Dendritic cell treated with granulocyte-macrophage colony-stimulating factor and Interleukin-4, amounts not matched to agents 40 ng/mL and 50 ng/mL, for 4 days (primary cell): Measurements from ENCODE around the gene DAAM2.

Source experiments
- H3K27ac Mint-ChIP-seq: one replicate; pipeline ENCODE4 v1.8.0; 2022; ENCODE audit warnings: mild to moderate bottlenecking, mixed read lengths
- H3K27me3 Mint-ChIP-seq: one replicate; pipeline ENCODE4 v1.8.0; 2022; ENCODE audit warnings: mild to moderate bottlenecking, mixed read lengths
- H3K36me3 Mint-ChIP-seq: one replicate; pipeline ENCODE4 v1.8.0; 2022; ENCODE audit warnings: low read depth, mixed read lengths
- H3K4me1 Mint-ChIP-seq: one replicate; pipeline ENCODE4 v1.8.0; 2022; ENCODE audit warnings: low read depth, mixed read lengths
- H3K4me3 Mint-ChIP-seq: one replicate; pipeline ENCODE4 v1.8.0; 2022; ENCODE audit warnings: mild to moderate bottlenecking, moderate library complexity, mixed read lengths
- H3K9me3 Mint-ChIP-seq: one replicate; pipeline ENCODE4 v1.8.0; 2022; ENCODE audit warnings: mixed read lengths
- intact Hi-C: fragments of 100-400 bp; cut with micrococcal nuclease; formaldehyde crosslinking; loops from one replicate; pipeline ENCODE4 v1.15.0; 2022

The DAAM2 gene

GRCh38 chr6:39835821-39836295 is 43.7 kb downstream of the DAAM2 start:
- H3K9me3 Mint-ChIP-seq, result no peaks in the 10 kb centered on the region
- peaks cover 7% of the 10 kb centered on the region for H3K27me3 Mint-ChIP-seq
- no peak overlapping the region for H3K4me3 Mint-ChIP-seq
- H3K36me3 Mint-ChIP-seq, result no peaks in the 10 kb centered on the region
- no peak overlapping the region for H3K27ac Mint-ChIP-seq
- H3K4me1 Mint-ChIP-seq, result no peaks in the 10 kb centered on the region
- intact Hi-C loops, result no loop called here

DNA sequence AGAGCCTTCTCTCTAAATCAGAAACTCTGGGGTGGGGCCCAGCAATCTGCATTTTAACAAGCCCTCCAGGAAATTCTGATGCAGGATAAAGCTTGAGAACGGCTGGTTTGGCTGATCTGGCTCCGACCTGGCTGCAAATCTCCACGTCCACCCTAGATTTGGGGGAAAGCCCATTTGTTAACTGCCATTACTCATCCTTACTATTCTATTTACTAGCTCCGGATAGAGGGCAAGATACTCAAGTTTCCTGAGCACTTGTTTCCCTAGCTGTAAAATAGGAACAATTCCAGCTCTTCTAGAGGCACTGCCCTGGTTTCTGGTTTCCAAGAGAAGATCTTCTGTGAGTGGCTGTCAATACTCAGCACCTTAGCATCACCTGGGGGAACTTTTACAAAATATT is 44.4 kb downstream of the DAAM2 start:
- no peaks in the 10 kb centered on the region for H3K9me3 Mint-ChIP-seq
- H3K4me3 Mint-ChIP-seq, result no peak overlapping the region
- peaks cover 7% of the 10 kb centered on the region for H3K27me3 Mint-ChIP-seq
- intact Hi-C loops, result no loop called here
- no peaks in the 10 kb centered on the region for H3K36me3 Mint-ChIP-seq
- no peak overlapping the region for H3K27ac Mint-ChIP-seq
- no peaks in the 10 kb centered on the region for H3K4me1 Mint-ChIP-seq

DNA sequence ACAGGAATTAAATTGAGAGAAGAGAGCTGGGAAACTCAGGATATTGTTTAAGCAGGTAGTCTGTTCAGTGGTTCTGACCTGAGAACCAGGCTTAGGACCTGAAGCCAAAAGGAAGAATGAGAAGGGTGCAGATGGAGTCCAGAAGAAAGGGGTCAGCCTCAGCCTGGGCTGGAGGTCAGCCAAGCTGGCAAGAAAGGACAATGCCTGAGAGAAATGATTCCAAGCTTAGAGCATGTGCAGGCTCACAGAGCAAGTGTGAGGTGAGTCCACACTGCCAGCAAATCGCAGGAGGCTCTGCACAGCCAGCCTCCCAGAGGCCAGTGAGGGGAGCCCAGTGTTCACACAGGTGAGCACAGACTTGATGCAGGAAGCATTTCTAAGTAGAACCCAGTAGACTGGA is 47.3 kb downstream of the DAAM2 start:
- intact Hi-C loops, result no loop called here
- no peak overlapping the region for H3K27ac Mint-ChIP-seq
- peaks cover 4% of the 10 kb centered on the region for H3K27me3 Mint-ChIP-seq
- H3K9me3 Mint-ChIP-seq, result no peaks in the 10 kb centered on the region
- H3K4me3 Mint-ChIP-seq, result no peak overlapping the region
- no peaks in the 10 kb centered on the region for H3K4me1 Mint-ChIP-seq
- H3K36me3 Mint-ChIP-seq, result no peaks in the 10 kb centered on the region

DNA sequence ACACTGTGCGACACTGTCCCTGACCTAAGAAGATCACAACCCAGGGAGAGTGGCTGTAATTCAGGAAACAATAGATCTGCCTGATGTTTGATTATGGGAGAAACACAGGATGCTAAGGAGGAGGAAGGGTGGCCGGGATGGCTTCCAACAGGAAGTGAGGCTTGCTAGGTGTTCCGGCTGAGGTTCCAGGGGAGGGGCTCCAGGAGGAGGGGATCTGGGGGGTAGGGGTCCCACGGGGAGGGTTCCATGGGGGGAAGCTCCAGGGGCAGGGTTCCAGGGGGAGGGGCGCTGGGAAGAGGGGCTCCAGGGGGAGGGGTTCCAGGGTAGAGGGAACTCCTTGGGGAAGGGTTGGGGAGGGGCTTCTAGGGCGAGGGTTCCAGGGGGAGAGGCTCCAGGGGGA is 48.6 kb downstream of the DAAM2 start:
- Mint-ChIP-seq H3K27me3 (peaks cover 4% of the 10 kb centered on the region), H3K36me3 (no peaks in the 10 kb centered on the region), H3K9me3 (no peaks in the 10 kb centered on the region), H3K27ac (no peak overlapping the region), H3K4me1 (no peaks in the 10 kb centered on the region), H3K4me3 (no peak overlapping the region)
- intact Hi-C loops, result no loop called here

DNA sequence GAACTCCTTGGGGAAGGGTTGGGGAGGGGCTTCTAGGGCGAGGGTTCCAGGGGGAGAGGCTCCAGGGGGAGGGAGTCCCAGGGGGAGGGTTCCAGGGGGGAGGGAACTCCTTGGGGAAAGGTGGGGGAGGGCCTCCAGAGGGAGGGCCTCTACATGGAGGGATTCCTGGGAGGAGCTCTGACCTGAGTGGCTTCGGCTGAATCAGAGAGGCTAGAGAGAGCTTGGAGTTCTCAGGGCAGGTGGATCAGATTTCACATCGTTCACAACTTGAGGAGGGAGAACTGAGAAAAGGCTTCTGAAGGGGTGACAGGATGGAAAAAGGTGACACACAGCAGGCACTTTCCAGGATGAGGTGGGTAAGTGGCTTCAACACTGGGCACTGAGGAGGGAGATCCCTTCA is 49.1 kb downstream of the DAAM2 start:
- Mint-ChIP-seq H3K9me3 (no peaks in the 10 kb centered on the region), H3K36me3 (no peaks in the 10 kb centered on the region), H3K27ac (no peak overlapping the region), H3K4me1 (no peaks in the 10 kb centered on the region), H3K27me3 (peaks cover 4% of the 10 kb centered on the region), H3K4me3 (no peak overlapping the region)
- intact Hi-C loops, result no loop called here

DNA sequence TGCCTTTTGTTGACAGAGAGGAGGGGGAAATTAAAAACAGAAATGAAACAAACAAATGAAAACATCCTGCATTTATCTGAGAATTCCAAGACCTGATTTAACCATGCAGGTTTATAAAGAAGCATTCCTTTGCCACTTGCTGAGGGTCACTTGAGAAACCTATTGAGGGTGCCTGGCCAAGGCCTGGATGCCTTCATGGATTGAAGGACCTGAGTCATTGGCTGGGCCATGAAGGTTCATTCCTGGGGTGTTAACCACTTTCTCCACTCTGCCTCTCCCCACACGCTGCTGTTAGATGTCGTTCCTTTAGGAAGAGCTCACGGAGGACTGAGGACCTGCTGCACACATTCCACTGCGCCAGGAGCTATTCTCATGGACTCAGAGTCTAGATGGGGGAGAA is 49.7 kb downstream of the DAAM2 start:
- Mint-ChIP-seq H3K4me3 (no peak overlapping the region), H3K27ac (no peak overlapping the region), H3K9me3 (no peaks in the 10 kb centered on the region), H3K36me3 (no peaks in the 10 kb centered on the region), H3K4me1 (no peaks in the 10 kb centered on the region), H3K27me3 (peaks cover 4% of the 10 kb centered on the region)
- intact Hi-C loops, result no loop called here

GRCh38 chr6:39843305-39844020 is 51.3 kb downstream of the DAAM2 start:
- H3K4me3 Mint-ChIP-seq, result no peak overlapping the region
- H3K4me1 Mint-ChIP-seq, result no peaks in the 10 kb centered on the region
- peaks cover 4% of the 10 kb centered on the region for H3K27me3 Mint-ChIP-seq
- no peak overlapping the region for H3K27ac Mint-ChIP-seq
- H3K36me3 Mint-ChIP-seq, result no peaks in the 10 kb centered on the region
- intact Hi-C loops, result no loop called here
- no peaks in the 10 kb centered on the region for H3K9me3 Mint-ChIP-seq

GRCh38 chr6:39844866-39845265 is 52.7 kb downstream of the DAAM2 start:
- Mint-ChIP-seq H3K4me3 (no peak overlapping the region), H3K27ac (no peak overlapping the region), H3K9me3 (no peaks in the 10 kb centered on the region), H3K27me3 (no peaks in the 10 kb centered on the region), H3K36me3 (no peaks in the 10 kb centered on the region), H3K4me1 (no peaks in the 10 kb centered on the region)
- intact Hi-C loops, result no loop called here

DNA sequence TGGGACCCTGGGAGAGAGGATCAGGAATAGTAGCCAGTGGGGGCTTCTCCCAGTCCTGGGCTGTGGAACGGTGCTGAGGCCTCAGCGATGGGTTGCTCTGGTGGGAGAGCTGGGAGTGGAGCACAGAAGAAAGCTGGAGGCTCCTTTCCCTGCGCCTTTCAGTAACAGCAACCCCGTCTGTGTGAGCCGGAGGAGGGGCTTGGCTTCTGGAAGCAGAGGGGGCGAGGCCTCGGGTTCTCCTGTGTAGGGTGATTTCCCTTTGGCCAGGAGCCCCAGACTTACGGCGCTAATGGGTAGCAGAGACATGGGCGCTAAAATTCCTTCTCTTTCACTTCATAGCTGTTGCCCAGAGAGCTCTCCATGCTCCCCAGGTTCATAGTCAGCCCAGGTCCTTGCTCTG is 55.0 kb downstream of the DAAM2 start:
- H3K27ac Mint-ChIP-seq, result no peak overlapping the region
- no peak overlapping the region for H3K4me3 Mint-ChIP-seq
- no peaks in the 10 kb centered on the region for H3K9me3 Mint-ChIP-seq
- intact Hi-C loops, result no loop called here
- H3K36me3 Mint-ChIP-seq, result no peaks in the 10 kb centered on the region
- no peaks in the 10 kb centered on the region for H3K4me1 Mint-ChIP-seq
- peaks cover 3% of the 10 kb centered on the region for H3K27me3 Mint-ChIP-seq

GRCh38 chr6:39848171-39848570 is 56.0 kb downstream of the DAAM2 start:
- no peaks in the 10 kb centered on the region for H3K4me1 Mint-ChIP-seq
- H3K4me3 Mint-ChIP-seq, result no peak overlapping the region
- intact Hi-C loops, result no loop called here
- H3K36me3 Mint-ChIP-seq, result no peaks in the 10 kb centered on the region
- H3K27ac Mint-ChIP-seq, result no peak overlapping the region
- peaks cover 3% of the 10 kb centered on the region for H3K27me3 Mint-ChIP-seq
- no peaks in the 10 kb centered on the region for H3K9me3 Mint-ChIP-seq

DNA sequence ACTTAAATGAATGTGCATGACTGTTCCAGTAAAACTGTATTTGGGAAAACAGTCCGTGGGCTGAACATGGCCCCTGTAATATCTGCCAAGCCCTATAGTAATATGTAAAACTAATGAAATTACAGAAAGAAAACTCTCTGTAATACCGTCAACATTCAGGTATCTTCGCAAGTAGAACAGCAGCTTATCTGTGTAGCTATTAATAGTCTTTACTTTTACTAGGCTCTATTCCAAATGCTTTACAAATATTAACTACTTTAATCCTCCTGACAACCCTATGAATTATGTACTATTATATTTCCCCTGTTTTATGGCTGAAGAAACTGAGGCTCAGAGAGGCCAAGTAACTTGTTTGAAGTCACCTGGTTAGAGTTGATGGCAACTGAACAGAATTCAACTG is 57.1 kb downstream of the DAAM2 start:
- H3K36me3 Mint-ChIP-seq, result no peaks in the 10 kb centered on the region
- H3K4me1 Mint-ChIP-seq, result no peaks in the 10 kb centered on the region
- H3K9me3 Mint-ChIP-seq, result no peaks in the 10 kb centered on the region
- intact Hi-C loops, result no loop called here
- H3K27me3 Mint-ChIP-seq, result peaks cover 3% of the 10 kb centered on the region
- no peak overlapping the region for H3K27ac Mint-ChIP-seq
- H3K4me3 Mint-ChIP-seq, result no peak overlapping the region

- intact Hi-C loops, result no loop called here
- no peaks in the 10 kb centered on the region for H3K4me1 Mint-ChIP-seq
These were observed 57.6 kb downstream of the DAAM2 start for GRCh38 chr6:39849764-39850163.

GRCh38 chr6:39850736-39851297 is 58.6 kb downstream of the DAAM2 start:
- Mint-ChIP-seq H3K9me3 (no peaks in the 10 kb centered on the region), H3K27me3 (peaks cover 3% of the 10 kb centered on the region)
- intact Hi-C loops, result no loop called here

More at GRCh38 chr6:39849764-39850163, 57.6 kb downstream of the DAAM2 start:
- Mint-ChIP-seq H3K36me3 (no peaks in the 10 kb centered on the region), H3K4me3 (no peak overlapping the region), H3K9me3 (no peaks in the 10 kb centered on the region), H3K27ac (no peak overlapping the region), H3K27me3 (peaks cover 3% of the 10 kb centered on the region)

DNA sequence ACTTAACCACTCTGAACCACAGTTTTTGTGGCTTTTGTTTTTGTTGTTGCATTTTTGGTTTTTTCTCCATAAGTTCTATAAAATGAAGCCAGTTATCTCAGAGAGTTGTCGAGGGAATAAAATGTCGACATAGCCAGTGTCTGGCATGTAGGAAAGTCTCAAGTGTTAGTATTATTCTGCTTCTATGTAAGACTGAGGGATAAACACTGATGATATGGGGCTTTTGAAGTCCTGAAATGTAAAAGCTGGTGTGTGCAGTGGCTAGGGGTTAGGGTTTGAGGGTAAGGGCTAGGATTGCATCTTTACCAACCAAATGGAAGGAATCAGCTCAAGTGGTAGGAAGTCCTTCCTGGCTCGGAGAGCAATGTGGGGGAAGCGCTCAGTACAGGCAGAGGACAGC is 59.2 kb downstream of the DAAM2 start:
- Mint-ChIP-seq H3K4me1 (no peaks in the 10 kb centered on the region), H3K36me3 (no peaks in the 10 kb centered on the region), H3K27me3 (peaks cover 3% of the 10 kb centered on the region), H3K4me3 (no peak overlapping the region), H3K9me3 (no peaks in the 10 kb centered on the region), H3K27ac (no peak overlapping the region)
- intact Hi-C loops, result no loop called here

More at GRCh38 chr6:39850736-39851297, 58.6 kb downstream of the DAAM2 start:
- no peak overlapping the region for H3K4me3 Mint-ChIP-seq
- H3K27ac Mint-ChIP-seq, result no peak overlapping the region
- no peaks in the 10 kb centered on the region for H3K4me1 Mint-ChIP-seq
- H3K36me3 Mint-ChIP-seq, result no peaks in the 10 kb centered on the region

GRCh38 chr6:39852324-39852723 is 60.1 kb downstream of the DAAM2 start:
- H3K4me1 Mint-ChIP-seq, result no peaks in the 10 kb centered on the region
- peaks cover 3% of the 10 kb centered on the region for H3K27me3 Mint-ChIP-seq
- no peak overlapping the region for H3K27ac Mint-ChIP-seq
- no peak overlapping the region for H3K4me3 Mint-ChIP-seq
- no peaks in the 10 kb centered on the region for H3K36me3 Mint-ChIP-seq
- intact Hi-C loops, result no loop called here
- no peaks in the 10 kb centered on the region for H3K9me3 Mint-ChIP-seq
